22Rv1 (cell line): ENCODE results near the gene USP4.
"Not testable (repeated sequence)": the region's sequence is repeated elsewhere in the genome, so short reads cannot be mapped to it uniquely, and the experiment has no call there.

Experiments used
- H3K27ac ChIP-seq: fragments of 450-650 bp; 2 replicates; pipeline ENCODE4 v1.5.1; 2017
- ZFX ChIP-seq: fragments of 450-650 bp; IDR thresholded peaks from 2 replicates; pipeline ENCODE4 v1.6.1; 2017; ENCODE audit warnings: antibody characterized with exemption, borderline replicate concordance
- TF ChIP-seq, protein P1 (sequence below): fragments of 450-650 bp; IDR thresholded peaks from 2 replicates; pipeline ENCODE4 v1.5.1; 2017; ENCODE audit warnings: mild to moderate bottlenecking

USP4 gene

DNA sequence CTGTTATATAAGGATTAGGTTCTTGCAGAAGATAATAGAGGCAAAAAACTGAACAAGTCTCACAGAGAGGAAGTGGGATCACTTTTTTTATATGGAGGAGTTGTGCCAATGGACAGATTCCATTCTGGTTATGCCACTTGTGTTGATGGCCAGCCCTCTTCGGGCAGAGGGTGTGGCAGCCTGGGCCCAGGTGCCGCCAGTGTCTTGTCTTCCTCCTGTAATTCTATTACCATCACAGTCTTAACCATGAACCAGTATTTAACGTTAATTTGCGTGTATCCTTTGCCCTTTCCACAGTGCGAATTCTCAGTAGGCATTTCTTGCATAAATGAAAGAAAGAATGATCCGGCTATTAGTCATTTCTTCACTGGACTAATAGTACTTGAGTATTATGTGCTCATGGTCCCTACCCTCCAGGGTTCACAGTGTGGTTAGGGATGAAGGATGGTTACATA is 7.0 kb upstream of the USP4 start:
- no peak overlapping the region for H3K27ac ChIP-seq
- TF ChIP-seq, protein P1, sequence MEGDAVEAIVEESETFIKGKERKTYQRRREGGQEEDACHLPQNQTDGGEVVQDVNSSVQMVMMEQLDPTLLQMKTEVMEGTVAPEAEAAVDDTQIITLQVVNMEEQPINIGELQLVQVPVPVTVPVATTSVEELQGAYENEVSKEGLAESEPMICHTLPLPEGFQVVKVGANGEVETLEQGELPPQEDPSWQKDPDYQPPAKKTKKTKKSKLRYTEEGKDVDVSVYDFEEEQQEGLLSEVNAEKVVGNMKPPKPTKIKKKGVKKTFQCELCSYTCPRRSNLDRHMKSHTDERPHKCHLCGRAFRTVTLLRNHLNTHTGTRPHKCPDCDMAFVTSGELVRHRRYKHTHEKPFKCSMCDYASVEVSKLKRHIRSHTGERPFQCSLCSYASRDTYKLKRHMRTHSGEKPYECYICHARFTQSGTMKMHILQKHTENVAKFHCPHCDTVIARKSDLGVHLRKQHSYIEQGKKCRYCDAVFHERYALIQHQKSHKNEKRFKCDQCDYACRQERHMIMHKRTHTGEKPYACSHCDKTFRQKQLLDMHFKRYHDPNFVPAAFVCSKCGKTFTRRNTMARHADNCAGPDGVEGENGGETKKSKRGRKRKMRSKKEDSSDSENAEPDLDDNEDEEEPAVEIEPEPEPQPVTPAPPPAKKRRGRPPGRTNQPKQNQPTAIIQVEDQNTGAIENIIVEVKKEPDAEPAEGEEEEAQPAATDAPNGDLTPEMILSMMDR: no peak
- no peak for TF ChIP-seq ZFX

DNA sequence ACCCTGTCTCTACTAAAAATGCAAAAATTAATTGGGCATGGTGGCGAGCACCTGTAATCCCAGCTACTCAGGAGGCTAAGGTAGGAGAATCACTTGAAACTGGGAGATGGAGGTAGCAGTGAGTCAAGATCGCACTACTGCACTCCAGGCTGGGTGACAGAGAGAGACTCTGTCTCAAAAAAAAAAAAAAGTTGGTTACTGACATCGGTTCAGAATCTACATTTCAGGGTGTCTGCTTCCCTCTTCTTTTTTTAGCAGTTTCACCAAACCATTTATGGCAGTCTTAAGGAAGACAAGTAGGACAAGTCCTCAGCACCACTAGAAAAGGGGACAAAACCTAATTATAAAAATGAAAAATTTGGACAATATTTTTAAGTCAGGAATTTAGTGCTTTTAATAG is 3.3 kb upstream of the USP4 start:
- no peak overlapping the region for H3K27ac ChIP-seq
- TF ChIP-seq ZFX: no peak
- TF ChIP-seq, protein P1: no peak

DNA sequence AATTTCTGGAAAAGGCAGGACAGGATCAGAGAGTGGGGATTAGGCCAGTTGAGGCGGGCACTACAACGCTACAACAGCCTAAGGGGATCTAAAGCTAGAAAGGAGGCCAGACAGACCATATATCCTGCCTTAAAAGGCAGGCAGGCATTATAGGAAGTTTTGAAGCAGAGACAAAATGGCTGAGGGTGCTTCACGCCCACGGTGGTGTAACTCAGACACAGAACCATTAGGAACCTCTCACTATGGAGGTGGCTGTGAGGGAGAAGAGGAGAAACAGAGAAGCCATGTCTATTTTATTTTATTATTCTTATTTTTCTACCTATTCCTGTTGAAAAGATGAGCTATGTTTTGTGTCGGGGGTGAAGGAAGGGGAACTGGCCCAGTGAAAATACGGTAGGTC is 2.1 kb upstream of the USP4 start:
- TF ChIP-seq, protein P1: no peak
- TF ChIP-seq ZFX: no peak
- H3K27ac ChIP-seq: no peak overlapping the region

DNA sequence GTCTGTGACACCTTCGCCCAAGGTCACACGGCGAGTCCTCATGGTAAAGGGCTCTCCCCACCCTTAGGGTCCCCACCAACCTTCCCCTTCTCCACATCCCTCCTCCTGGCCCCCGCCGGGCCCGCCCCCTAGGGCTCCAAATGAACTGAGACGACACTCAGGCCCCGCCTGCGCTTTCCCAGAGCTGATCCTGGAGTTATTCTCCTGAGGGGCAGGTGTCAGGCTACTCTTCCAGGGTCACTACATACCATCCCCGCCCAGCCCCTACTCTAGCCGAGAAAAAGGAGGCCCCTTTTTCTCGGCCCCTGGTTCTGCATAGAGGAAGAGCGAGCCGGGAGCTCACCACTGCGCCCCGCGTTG is 292 bp downstream of the USP4 start:
- TF ChIP-seq ZFX: no peak
- TF ChIP-seq, protein P1: no peak
- H3K27ac ChIP-seq: peak overlapping the region; percentile 89

DNA sequence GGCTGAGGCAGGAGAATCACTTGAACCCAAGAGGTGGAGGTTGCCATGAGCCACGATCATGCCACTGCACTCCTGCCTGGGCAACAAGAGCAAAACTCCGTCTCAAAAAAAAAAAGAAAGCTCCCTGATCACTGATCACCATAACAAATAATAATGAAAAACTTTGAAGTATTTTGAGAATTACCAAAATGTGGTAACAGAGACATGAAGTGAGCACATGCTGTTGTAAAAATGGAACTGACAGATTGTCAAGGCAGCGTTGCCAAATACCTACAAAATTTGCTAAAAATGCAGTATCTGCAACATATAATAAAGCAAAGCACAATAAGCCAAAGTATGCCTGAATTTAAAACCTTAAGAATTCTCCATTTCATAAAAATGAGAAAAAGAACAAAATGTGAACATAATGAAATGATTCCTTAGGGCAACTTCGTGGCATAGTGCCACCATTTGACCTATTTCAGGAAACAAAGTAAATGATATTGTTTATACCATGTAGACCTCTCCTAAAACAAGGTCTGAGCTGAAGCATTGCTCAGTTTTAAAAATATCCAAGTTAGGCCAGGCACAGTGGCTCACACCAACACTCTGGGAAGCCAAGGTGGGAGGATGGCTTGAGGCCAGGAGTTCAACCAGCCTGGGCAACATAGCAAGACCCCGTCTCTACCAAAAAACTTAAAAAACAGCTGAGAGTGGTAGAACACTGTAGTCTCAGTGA is 5.8 kb downstream of the USP4 start:
- TF ChIP-seq, protein P1: no peak
- TF ChIP-seq ZFX: no peak
- no peak overlapping the region for H3K27ac ChIP-seq

DNA sequence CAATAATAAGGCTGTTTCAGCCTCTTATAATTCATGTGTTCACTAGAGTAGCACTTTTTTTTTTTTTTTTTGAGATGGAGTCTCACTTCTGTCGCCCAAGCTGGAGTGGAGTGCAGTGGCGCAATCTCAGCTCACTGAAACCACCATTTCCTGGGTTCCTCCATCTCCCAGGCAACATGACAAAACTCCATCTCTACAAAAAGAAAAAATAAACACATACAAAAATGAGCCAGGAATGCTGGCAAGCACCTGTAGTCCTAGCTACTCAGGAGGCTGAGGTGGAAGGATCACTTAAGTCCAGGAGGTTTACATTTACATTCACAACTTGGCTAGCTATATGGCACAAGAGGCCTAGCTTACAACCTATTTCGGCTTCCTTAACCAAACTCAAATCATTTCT is 6.8 kb downstream of the USP4 start:
- H3K27ac ChIP-seq: no peak overlapping the region
- TF ChIP-seq, protein P1: no peak
- TF ChIP-seq ZFX: no peak

DNA sequence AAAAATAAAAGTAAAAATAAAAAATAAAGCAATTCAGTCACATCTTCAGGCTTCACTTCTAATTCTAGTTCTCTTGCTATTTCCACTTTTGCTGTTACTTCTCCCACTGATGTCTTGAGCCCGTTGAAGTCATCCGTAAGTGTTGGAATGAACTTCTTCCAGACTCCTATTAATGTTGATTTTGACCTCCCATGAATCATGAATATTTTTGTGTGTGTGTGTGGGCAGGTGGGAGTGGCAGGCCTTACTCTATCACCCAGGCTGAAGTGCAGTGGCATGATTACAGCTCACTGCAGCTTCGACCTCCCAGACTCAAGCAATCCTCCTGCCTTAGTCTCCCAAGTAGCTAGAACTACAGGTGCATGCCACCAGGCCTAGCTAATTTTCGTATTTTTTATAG is 10.7 kb downstream of the USP4 start:
- TF ChIP-seq ZFX: no peak
- TF ChIP-seq, protein P1: no peak
- H3K27ac ChIP-seq: no peak overlapping the region

DNA sequence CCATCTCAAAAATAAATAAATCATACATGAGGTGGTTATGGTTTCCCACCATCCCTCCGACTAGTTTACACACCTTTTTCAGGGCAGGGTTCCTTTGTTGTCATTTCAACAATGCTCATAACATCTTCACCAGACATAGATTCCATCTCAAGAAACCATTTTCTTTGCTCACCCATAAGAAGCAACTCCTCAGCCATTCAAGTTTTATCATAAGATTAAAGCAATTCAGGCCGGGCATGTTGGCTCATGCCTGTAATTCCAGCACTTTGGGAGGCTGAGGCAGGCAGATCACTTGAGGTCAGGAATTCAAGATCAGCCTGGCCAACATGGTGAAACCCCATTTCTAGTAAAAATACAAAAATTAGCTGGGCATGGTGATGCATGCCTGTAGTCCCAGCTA is 11.5 kb downstream of the USP4 start:
- not testable (repeated sequence) for H3K27ac ChIP-seq
